SK-N-SH (cell line): ENCODE results near the gene COPE.

Experiments
- CHD2 ChIP-seq: fragments of 150-350 bp; IDR thresholded peaks from 2 replicates; pipeline ENCODE4 v1.6.1; 2018; ENCODE audit warnings: low read length; ENCODE audit not compliant: partially characterized antibody
- FOSL2 ChIP-seq: IDR thresholded peaks from 2 replicates; pipeline ENCODE4 v1.4.0; 2012; ENCODE audit warnings: low read depth, mild to moderate bottlenecking, moderate library complexity, borderline replicate concordance
- POLR2AphosphoS5 ChIP-seq: IDR thresholded peaks from 2 replicates; pipeline ENCODE4 v1.6.1; 2012; ENCODE audit warnings: low read depth, low read length
- RAD21 ChIP-seq: IDR thresholded peaks from 2 replicates; pipeline ENCODE4 v1.6.1; 2012; ENCODE audit warnings: mild to moderate bottlenecking, low read length
- RFX5 ChIP-seq: IDR thresholded peaks from 2 replicates; pipeline ENCODE4 v1.6.1; 2012; ENCODE audit warnings: mild to moderate bottlenecking, improper control_type of control experiment, low read length
- SMC3 ChIP-seq: IDR thresholded peaks from 2 replicates; pipeline ENCODE4 v1.6.1; 2012; ENCODE audit warnings: low read depth, low read length, improper control_type of control experiment
- USF2 ChIP-seq: fragments of 150-350 bp; IDR thresholded peaks from 2 replicates; pipeline ENCODE4 v1.6.1; 2017; ENCODE audit warnings: antibody characterized with exemption, low read length, low read depth, borderline replicate concordance
- YY1 ChIP-seq: IDR thresholded peaks from 2 replicates; pipeline ENCODE4 v1.4.0; 2012; ENCODE audit warnings: low read depth, mild to moderate bottlenecking
- TF ChIP-seq, protein P1 (sequence below): fragments of 200-600 bp; sonication (generic); IDR thresholded peaks from 2 replicates; pipeline ENCODE4 v1.6.1; 2017; ENCODE audit warnings: antibody characterized with exemption, mild to moderate bottlenecking, moderate library complexity
- TF ChIP-seq, protein P2 (sequence below): IDR thresholded peaks from 2 replicates; pipeline ENCODE4 v1.4.0; 2012; ENCODE audit warnings: low read depth

DNA sequence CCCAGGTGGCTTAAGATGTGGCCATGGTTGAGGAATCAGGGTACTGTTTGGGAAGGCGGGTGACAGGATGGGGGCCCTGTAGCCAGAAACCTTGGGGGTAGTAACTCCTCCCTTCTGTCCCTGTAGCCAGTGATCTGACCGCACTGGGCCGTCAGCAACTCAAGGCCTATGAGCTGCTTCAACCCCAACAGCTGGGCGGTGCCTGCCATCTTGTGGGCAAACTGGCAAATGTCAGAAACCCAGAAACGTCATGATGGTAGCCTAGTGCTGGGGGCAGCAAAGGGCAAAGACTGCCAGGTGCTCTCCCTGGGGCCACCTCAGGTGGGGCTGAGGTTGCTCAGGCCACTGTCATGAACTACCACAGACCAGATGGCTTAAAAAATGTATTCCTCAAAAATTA lies 3.5 kb downstream of the COPE start:
- peak; percentile 39; the same call in 1 of the 2 replicates for TF ChIP-seq SMC3
- TF ChIP-seq, protein P1, sequence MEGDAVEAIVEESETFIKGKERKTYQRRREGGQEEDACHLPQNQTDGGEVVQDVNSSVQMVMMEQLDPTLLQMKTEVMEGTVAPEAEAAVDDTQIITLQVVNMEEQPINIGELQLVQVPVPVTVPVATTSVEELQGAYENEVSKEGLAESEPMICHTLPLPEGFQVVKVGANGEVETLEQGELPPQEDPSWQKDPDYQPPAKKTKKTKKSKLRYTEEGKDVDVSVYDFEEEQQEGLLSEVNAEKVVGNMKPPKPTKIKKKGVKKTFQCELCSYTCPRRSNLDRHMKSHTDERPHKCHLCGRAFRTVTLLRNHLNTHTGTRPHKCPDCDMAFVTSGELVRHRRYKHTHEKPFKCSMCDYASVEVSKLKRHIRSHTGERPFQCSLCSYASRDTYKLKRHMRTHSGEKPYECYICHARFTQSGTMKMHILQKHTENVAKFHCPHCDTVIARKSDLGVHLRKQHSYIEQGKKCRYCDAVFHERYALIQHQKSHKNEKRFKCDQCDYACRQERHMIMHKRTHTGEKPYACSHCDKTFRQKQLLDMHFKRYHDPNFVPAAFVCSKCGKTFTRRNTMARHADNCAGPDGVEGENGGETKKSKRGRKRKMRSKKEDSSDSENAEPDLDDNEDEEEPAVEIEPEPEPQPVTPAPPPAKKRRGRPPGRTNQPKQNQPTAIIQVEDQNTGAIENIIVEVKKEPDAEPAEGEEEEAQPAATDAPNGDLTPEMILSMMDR, result peak; percentile 49
- TF ChIP-seq FOSL2, result no peak
- TF ChIP-seq POLR2AphosphoS5, result no peak
- TF ChIP-seq, protein P2, sequence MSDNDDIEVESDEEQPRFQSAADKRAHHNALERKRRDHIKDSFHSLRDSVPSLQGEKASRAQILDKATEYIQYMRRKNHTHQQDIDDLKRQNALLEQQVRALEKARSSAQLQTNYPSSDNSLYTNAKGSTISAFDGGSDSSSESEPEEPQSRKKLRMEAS, result no peak
- TF ChIP-seq RAD21, result peak; percentile 76
- no peak for TF ChIP-seq CHD2
- no peak for TF ChIP-seq YY1
- no peak for TF ChIP-seq RFX5
- TF ChIP-seq USF2, result no peak
